HG03196 (cell line): ENCODE results near the gene AOC3.
"Not testable (repeated sequence)": the region's sequence is repeated elsewhere in the genome, so short reads cannot be mapped to it uniquely, and the experiment has no call there.

Experiments used
- ATAC-seq: cut with Tn5 transposase; IDR thresholded peaks from one replicate; pipeline ENCODE4 v1.9.1; 2021; ENCODE audit not compliant: unreplicated experiment

AOC3 gene

DNA sequence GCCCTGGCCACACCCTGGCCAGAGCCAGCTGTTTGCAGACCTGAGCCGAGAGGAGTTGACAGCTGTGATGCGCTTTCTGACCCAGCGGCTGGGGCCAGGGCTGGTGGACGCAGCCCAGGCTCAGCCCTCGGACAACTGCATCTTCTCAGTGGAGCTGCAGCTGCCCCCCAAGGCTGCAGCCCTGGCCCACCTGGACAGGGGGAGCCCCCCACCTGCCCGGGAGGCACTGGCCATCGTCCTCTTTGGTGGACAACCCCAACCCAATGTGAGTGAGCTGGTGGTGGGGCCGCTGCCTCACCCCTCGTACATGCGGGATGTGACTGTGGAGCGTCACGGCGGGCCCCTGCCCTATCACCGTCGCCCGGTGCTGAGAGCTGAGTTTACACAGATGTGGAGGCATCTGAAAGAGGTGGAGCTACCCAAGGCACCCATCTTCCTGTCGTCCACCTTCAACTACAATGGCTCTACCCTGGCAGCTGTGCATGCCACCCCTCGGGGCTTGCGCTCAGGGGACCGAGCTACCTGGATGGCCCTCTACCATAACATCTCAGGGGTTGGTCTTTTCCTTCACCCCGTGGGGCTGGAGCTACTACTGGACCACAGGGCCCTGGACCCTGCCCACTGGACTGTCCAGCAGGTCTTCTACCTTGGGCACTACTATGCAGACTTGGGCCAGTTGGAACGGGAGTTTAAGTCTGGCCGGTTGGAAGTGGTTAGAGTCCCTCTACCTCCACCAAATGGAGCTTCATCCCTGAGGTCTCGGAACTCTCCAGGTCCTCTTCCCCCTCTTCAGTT lies 6.0 kb upstream of the AOC3 start:
- no peak for ATAC-seq

DNA sequence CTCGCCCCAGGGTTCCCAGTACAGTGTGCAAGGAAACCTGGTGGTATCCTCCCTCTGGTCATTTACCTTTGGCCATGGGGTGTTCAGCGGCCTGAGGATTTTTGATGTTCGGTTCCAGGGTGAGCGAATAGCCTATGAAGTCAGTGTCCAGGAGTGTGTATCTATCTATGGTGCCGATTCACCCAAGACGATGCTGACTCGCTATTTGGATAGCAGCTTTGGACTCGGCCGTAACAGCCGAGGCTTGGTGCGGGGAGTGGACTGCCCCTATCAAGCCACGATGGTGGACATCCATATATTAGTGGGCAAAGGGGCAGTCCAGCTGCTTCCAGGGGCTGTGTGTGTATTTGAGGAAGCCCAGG lies 5.5 kb upstream of the AOC3 start:
- no peak for ATAC-seq

DNA sequence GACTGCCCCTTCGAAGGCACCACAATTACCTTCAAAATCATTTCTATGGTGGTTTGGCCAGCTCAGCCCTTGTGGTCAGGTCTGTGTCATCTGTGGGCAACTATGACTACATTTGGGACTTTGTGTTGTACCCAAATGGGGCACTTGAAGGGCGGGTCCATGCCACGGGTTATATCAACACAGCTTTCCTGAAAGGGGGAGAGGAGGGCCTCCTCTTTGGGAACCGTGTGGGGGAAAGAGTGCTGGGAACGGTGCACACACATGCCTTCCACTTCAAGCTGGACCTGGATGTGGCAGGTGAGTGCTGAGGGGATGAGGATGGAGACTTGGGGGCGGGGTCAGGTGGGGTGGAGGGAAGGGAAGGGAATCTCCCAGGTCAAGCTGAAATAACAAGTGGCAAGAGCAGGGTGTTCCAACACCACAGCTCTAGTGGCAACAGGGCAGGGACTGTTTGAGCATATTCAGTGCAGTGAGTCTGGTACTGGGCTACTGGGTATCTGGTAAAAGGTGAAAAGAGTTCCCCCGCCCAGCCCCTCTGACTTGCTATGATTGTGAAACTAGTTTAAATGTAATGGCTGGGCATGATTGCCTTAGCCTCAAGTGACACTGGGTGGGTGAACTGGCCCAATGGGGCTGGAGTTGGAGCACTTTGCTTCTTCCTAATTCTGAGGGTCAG lies 4.9 kb upstream of the AOC3 start:
- no peak for ATAC-seq

DNA sequence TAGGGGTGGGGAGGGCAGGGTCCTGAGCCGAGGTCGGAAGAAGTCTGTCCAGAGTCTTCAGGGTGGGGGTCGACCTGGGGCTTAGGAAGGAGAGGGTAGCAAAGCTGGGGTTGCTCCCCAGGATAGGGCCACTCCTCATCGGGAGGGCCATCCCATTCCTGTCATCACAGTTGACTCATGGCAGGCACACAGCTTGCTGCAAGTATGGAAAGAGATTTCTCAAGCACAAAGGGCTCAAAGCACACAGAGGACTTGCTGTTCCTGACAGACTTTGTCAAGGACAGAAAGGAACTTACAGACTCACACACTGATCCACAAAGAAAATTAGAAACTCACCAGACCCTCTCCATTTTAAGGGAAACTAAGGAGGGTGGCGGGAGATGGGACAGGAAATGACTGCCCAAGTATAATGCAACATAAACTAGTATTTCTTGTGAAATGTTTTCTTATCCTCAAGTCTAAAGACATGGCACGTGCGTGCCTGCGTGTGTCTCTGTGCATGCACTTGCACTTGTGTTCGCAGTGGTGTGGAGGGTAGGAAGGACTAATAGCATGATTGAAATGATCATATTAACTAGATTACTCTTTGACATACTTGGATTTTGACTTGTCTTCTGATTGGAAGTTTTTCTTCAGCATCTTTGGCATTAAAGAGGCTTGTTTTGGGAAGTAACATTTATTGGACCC lies 4.3 kb upstream of the AOC3 start:
- no peak for ATAC-seq

DNA sequence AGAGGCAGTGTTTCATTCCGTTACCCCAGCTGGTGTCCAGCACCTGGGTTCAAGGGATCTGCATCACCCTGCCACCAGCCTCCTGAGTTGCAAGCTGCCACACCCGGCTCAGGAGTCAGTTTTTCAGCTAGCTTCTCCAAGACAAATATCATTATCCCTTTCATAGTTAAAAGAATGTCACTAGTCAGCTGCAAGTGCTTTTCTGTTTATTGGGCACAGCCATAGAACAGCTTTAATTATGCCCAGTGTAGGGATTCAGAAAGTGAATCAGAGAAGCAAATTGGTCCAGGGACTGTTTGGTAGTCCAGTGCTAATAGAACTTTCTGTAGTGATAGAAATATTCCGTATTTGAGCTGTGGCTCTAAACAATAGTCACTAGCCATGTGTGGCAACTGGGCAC lies 2.9 kb upstream of the AOC3 start:
- ATAC-seq = no peak

DNA sequence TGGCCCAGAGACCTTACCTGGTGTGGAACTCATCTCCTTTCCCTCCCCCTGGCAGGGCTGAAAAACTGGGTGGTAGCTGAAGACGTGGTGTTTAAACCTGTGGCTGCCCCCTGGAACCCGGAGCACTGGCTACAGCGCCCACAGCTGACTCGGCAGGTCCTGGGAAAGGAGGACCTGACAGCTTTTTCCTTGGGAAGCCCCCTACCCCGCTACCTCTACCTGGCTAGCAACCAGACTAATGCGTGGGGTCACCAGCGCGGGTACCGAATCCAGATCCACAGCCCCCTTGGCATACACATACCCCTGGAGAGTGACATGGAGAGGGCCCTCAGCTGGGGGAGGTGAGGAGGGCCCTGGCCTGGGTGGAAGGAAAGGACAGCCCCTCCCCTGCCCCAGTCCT lies 2.0 kb upstream of the AOC3 start:
- ATAC-seq = no peak

DNA sequence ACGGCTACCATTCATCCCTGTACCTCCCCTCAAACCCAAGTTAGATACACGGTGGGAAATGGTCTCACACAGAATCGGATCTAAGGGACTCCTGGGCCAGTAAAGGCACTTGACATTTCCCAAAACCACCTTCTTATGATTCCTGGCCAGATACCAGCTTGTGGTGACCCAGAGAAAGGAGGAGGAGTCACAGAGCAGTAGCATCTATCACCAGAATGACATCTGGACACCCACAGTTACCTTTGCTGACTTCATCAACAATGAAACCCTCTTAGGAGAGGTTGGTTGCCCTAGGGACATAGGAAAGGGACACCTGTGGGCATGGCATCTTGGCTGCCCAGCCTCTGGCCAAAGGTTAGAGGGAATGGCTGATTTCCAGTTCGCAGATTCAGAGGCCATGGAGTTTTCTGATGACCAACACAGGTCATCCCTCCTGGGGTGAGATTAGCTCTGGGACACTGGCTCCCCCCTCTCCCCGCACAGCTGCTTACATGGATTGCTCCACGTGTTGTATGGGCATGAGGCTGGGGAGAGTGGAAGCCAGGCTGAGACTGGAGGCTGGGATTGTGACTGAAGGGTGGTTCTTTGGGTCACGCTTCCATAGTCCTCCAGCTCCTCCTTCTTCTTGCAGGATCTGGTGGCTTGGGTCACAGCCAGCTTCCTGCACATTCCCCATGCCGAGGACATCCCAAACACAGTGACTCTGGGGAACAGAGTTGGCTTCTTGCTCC lies 1.4 kb upstream of the AOC3 start:
- ATAC-seq = no peak

DNA sequence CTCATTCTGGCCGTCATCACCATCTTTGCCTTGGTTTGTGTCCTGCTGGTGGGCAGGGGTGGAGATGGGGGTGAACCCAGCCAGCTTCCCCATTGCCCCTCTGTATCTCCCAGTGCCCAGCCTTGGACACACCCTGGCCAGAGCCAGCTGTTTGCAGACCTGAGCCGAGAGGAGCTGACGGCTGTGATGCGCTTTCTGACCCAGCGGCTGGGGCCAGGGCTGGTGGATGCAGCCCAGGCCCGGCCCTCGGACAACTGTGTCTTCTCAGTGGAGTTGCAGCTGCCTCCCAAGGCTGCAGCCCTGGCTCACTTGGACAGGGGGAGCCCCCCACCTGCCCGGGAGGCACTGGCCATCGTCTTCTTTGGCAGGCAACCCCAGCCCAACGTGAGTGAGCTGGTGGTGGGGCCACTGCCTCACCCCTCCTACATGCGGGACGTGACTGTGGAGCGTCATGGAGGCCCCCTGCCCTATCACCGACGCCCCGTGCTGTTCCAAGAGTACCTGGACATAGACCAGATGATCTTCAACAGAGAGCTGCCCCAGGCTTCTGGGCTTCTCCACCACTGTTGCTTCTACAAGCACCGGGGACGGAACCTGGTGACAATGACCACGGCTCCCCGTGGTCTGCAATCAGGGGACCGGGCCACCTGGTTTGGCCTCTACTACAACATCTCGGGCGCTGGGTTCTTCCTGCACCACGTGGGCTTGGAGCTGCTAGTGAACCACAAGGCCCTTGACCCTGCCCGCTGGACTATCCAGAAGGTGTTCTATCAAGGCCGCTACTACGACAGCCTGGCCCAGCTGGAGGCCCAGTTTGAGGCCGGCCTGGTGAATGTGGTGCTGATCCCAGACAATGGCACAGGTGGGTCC lies 607 bp downstream of the AOC3 start:
- ATAC-seq = not testable (repeated sequence)

DNA sequence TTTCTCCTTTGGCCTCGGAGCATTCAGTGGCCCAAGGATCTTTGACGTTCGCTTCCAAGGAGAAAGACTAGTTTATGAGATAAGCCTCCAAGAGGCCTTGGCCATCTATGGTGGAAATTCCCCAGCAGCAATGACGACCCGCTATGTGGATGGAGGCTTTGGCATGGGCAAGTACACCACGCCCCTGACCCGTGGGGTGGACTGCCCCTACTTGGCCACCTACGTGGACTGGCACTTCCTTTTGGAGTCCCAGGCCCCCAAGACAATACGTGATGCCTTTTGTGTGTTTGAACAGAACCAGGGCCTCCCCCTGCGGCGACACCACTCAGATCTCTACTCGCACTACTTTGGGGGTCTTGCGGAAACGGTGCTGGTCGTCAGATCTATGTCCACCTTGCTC lies 1.4 kb downstream of the AOC3 start:
- ATAC-seq = no peak

DNA sequence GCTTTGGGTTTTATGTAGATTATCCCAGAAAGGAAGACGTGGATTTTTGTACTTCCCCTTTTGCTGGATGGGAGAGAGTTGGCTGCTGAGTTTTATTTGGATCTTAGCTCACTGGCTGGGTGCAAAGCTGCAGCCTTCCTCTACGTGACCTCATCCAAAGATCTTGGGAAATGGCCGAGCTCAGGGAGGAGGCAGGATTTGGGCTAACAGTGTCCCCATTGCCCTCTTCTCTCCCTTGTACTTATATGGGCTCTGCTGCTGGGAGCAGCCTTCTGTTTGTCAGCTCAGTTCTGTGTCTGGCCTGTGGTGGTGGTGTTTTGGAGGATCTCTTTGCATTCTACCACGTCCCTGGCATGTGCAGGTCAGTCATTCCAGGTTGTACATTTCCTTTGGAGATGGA lies 2.0 kb downstream of the AOC3 start:
- no peak for ATAC-seq

DNA sequence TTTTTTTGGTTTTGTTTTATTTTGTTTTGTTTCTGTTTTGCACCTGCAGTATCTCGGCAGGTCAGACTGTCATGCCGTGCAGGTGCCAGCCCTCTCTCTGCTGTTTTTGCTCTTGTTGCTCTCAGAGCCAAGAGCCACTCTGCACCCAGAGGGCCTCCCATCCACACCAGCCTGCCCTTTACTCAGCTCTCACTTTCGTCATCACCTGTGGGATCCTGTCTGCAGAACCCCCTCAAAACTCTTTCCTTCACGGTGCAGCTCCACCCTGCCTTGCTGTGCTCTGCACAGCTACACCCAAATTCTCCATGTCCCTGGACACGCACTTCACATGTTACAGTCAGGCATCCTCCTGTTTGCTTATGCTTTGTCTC lies 2.6 kb downstream of the AOC3 start:
- no peak for ATAC-seq

DNA sequence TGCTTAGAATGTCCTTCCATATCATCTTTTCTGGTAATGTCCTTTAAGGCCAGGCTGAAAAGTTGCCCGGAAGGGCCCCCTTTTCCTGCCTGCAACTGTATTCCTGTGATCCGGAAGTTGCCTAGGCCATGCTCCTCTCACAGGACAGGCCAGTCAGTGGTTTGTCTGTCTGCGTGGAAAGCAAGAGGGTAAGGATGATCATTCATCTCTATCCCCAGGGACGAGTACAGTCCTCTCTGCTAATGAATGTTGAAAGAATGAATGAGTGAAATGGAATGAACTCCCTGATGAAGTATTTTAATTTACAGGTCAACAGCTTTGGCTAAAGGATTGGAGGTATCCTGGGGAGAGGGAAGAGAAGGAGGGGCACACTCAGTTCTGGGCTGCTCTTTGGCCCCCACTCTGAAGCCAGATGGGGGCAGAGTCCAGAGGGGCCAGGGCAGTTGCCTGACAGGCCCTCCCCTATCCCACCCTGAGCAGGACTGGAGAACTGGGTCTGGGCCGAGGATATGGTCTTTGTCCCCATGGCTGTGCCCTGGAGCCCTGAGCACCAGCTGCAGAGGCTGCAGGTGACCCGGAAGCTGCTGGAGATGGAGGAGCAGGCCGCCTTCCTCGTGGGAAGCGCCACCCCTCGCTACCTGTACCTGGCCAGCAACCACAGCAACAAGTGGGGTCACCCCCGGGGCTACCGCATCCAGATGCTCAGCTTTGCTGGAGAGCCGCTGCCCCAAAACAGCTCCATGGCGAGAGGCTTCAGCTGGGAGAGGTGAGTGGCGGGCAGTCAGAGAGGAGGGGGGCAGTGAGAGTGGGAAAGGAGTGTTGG lies 3.2 kb downstream of the AOC3 start:
- no peak for ATAC-seq

DNA sequence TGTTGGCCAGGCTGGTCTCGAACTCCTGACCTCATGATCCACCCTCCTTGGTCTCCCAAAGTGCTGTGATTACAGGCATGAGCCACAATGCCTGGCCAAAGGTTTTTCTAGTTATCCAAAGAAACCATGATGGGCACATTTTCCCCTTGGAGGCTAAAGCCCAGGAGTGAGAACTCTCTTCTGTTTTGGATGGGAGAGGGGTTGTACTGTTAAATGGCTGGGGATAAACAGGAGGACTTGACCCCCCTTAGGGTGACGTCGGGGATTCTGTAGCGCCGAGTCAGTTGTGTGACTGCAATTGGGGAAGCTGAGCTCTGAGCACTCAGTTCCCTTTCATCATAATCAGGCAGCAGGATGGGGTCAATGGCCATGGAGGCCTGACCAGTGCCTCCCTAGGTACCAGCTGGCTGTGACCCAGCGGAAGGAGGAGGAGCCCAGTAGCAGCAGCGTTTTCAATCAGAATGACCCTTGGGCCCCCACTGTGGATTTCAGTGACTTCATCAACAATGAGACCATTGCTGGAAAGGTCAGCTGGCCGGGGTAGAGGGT lies 4.1 kb downstream of the AOC3 start:
- ATAC-seq = no peak

DNA sequence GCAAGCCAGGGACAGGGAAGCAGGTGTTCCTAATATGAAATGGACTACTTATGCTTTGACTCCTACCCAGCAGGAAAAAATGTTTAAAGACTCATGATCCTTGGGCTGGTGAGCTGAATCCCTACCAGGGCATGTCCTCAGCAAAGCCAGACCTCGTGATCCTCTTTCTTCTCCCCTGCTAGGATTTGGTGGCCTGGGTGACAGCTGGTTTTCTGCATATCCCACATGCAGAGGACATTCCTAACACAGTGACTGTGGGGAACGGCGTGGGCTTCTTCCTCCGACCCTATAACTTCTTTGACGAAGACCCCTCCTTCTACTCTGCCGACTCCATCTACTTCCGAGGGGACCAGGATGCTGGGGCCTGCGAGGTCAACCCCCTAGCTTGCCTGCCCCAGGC lies 5.1 kb downstream of the AOC3 start:
- not testable (repeated sequence) for ATAC-seq

DNA sequence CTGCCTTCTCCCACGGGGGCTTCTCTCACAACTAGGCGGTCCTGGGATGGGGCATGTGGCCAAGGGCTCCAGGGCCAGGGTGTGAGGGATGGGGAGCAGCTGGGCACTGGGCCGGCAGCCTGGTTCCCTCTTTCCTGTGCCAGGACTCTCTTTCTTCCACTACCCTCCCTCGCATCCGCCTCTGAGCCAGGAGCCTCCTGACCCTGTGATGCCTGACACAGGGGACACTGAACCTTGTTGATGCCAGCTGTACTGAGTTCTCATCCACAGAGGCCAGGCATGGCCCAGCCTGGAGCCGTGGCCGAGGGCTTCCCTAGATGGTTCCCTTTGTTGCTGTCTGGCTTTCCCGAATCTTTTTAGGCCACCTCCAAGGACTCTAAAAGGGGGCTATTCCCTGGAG lies 5.5 kb downstream of the AOC3 start:
- ATAC-seq = not testable (repeated sequence)

DNA sequence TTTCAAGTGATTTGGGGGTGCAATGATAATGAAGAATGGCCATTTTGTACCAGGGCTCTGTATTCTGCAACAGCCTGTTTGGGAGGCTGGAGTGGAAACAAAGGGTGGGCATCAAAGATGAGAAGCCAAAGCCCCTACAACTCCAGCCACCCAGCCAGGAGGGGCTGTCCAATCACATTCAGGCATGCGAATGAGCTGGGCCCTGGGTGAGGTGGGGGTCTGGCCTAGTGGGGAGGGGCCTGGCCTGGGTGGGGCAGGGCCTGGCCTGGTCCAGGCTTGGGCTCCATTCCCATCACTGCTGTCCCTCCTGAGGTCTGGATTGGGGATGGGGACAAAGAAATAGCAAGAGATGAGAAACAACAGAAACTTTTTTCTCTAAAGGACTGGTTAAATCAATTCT lies 6.4 kb downstream of the AOC3 start:
- no peak for ATAC-seq

DNA sequence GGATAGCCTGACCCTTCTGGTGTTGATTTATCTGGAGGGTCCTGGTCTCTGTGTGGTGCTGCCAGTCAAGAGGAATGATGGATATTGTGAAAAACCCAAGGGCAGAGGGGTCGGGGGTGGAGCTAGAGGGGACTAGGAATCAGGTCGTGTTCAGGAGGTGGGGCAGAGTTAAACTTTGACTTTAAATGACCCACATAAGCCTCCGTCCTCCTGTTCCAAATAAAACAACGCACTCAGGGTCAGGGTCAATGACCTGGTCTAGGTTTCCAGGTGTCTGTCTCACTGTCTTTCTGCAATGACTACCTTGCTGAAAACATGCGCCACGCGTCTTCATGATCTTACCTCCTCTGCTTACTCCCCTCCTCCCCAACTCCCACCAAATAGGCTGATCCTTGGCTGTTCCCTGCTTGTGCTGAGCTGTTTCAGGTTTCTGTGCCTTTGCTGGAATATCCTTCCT lies 14.7 kb downstream of the AOC3 start:
- no peak for ATAC-seq

DNA sequence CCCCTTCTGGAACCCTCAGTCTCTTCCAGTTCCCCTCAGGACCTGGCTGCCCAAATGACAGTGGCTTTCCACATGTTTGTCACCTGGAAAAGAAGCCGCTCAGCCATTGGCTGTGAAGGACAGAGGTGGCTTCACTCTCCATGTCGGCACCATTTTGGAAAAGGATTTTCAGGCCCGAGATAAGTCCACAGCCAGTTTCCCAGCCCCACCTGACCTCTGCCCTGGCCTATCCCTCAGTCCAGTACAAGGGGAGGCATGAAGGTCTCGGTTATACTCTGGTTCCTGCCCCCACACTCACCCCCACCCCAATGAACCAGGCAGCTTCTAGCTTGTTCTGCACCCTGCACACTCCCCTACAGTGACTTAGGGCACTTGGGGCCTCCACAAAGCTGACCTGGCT lies 15.2 kb downstream of the AOC3 start:
- no peak for ATAC-seq
